Measurements from ENCODE around the gene BEGAIN. TPM values are rescaled to one million over a fixed set of nuclear protein-coding genes. Genes with fewer than 3 reads are reported as not detected.

BEGAIN gene
- total and polyA plus RNA-seq, 2 experiments from 2014 or later: not detected

DNA sequence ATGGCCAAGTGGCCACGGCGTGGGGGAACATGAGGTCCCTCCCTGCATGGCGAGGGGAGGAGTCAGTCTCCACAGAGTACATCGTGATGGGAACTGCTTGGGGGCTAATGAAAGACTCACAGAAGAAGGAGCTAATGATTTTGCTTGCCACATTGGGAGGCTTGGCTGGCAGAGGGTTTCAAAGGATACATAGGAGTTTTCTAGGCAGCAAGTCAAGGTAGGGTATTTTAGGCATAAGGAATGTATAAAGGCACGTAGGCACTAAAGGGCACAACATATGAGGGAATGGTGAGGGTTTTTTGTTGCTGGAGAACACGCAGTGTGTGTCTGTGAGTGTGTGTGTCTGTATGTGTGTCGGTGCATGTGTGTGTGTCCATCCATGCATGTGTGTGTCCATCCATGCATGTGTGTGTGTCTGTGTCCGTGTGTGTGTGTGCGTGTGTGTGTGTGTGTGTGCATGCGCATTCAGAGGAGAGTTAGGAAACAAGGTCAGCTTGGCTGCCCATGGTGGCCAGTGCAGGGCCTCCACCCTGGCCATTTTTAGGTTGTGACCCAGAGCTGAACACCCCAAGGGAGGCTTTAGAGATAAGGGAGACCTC is 84.5 kb downstream of the BEGAIN start:
- Histone ChIP-seq H3K4me1 (ENCODE audit: low read depth) (no peaks in the 10 kb centered on the region), H3K9me3 (ENCODE audit: low read depth) (no peaks in the 10 kb centered on the region), H3K36me3 (no peaks in the 10 kb centered on the region), H3K4me3 (no peak overlapping the region), H3K27me3 (no peaks in the 10 kb centered on the region), H3K27ac (no peak overlapping the region)
- TF ChIP-seq, protein P1, sequence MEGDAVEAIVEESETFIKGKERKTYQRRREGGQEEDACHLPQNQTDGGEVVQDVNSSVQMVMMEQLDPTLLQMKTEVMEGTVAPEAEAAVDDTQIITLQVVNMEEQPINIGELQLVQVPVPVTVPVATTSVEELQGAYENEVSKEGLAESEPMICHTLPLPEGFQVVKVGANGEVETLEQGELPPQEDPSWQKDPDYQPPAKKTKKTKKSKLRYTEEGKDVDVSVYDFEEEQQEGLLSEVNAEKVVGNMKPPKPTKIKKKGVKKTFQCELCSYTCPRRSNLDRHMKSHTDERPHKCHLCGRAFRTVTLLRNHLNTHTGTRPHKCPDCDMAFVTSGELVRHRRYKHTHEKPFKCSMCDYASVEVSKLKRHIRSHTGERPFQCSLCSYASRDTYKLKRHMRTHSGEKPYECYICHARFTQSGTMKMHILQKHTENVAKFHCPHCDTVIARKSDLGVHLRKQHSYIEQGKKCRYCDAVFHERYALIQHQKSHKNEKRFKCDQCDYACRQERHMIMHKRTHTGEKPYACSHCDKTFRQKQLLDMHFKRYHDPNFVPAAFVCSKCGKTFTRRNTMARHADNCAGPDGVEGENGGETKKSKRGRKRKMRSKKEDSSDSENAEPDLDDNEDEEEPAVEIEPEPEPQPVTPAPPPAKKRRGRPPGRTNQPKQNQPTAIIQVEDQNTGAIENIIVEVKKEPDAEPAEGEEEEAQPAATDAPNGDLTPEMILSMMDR (IDR thresholded peaks at IDR 0.05; ENCODE audit: low read depth, low read length): no peak
- DNase-seq (ENCODE audit: low read depth in 1 of 2, low spot score in 1 of 2): no peak

DNA sequence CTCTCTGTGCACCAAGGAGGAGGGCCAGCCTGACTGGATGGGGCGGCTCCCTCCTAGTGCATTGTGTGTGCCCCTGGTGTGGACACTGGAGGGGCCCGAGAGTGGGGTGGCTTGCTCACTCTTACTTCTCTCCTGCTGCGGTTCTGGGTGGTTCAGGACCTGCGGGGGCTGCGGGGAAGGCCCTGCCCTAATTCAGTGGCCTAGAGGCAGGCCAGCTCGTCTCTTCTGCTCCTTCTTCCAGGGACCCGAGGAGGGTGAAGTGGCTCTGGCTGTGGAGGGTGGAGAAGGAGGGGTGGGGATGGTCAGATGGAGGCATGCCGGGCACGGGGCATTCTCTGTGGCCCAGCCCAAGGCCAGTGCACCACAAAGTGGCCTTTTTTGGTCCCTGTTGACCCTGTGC is 87.1 kb downstream of the BEGAIN start:
- H3K27ac ChIP-seq: no peak overlapping the region
- no peaks in the 10 kb centered on the region for H3K36me3 ChIP-seq
- H3K9me3 ChIP-seq (ENCODE audit: low read depth): no peaks in the 10 kb centered on the region
- no peaks in the 10 kb centered on the region for H3K27me3 ChIP-seq
- no peak overlapping the region for H3K4me3 ChIP-seq
- TF ChIP-seq, protein P1 (IDR thresholded peaks at IDR 0.05; ENCODE audit: low read depth, low read length): no peak
- H3K4me1 ChIP-seq (ENCODE audit: low read depth): no peaks in the 10 kb centered on the region
- DNase-seq (ENCODE audit: low read depth in 1 of 2, low spot score in 1 of 2): no peak

DNA sequence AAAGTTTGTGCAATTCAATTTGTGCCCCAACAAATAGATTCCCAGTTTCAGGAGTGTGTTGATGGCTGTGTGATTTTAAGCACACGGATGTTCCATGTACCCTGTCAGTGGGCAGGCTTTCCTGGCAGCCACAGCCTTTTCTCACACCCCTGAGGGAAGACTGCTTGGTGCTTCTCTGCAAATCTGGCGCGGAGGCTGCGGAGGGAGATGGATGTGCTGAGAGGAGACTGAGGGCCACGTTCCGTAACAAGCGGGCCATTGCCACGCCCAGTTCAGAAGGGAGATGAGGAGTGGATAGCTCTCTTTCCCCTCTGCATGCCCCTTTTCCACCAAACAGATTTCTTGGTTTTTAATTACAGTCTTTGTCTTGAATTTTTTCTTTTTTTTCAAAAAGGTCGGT is 89.1 kb downstream of the BEGAIN start:
- H3K4me1 ChIP-seq (ENCODE audit: low read depth): no peaks in the 10 kb centered on the region
- H3K9me3 ChIP-seq (ENCODE audit: low read depth): no peaks in the 10 kb centered on the region
- H3K27ac ChIP-seq: no peak overlapping the region
- no peak overlapping the region for H3K4me3 ChIP-seq
- H3K36me3 ChIP-seq: no peaks in the 10 kb centered on the region
- DNase-seq (ENCODE audit: low read depth in 1 of 2, low spot score in 1 of 2): no peak
- TF ChIP-seq, protein P1 (IDR thresholded peaks at IDR 0.05; ENCODE audit: low read depth, low read length): no peak
- no peaks in the 10 kb centered on the region for H3K27me3 ChIP-seq

DNA sequence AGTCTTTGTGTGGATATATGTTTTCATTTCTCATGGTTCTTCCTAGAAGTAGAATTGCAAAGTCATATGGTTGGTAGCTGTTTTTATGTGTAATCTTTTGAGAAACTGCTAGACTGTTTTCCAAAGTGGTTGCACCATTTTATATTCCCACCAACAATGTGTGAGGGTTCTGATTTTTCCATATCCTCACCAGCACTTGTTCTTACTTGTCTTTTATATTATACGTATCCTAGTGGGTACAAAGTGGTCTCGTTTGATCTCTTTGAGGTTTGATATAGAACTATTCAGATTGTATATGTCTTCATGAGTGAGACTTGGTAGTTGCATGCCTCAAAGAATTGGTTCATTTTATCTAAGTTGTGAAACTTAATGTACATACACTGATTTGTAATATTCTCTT is 91.3 kb downstream of the BEGAIN start:
- TF ChIP-seq, protein P1 (IDR thresholded peaks at IDR 0.05; ENCODE audit: low read depth, low read length): no peak
- H3K27ac ChIP-seq: no peak overlapping the region
- H3K36me3 ChIP-seq: no peaks in the 10 kb centered on the region
- no peaks in the 10 kb centered on the region for H3K9me3 ChIP-seq (ENCODE audit: low read depth)
- DNase-seq (ENCODE audit: low read depth in 1 of 2, low spot score in 1 of 2): no peak
- H3K4me1 ChIP-seq (ENCODE audit: low read depth): no peaks in the 10 kb centered on the region
- H3K27me3 ChIP-seq: no peaks in the 10 kb centered on the region
- H3K4me3 ChIP-seq: no peak overlapping the region

DNA sequence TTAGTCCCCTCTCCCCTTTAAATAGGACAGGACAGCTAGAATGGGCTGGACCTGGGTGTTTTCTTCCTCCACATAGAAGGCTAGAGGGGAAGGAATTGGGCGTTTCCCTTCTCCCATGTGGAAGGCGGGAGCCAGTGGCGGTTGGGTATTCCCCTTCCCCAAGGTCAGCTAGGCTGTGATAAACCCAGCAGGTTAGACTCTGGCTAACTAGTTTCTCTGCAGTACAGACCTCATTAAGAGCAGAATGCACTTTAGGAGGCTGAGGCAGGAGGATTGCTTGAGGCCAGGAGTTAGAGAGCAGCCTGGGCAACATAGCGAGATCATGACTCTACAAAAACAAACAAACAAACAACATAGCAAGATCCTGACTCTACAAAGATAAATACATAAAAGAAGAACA is 92.6 kb downstream of the BEGAIN start:
- TF ChIP-seq, protein P1 (IDR thresholded peaks at IDR 0.05; ENCODE audit: low read depth, low read length): no peak
- no peaks in the 10 kb centered on the region for H3K36me3 ChIP-seq

More for the DNA sequence above, 92.6 kb downstream of the BEGAIN start:
- no peak for DNase-seq (ENCODE audit: low read depth in 1 of 2, low spot score in 1 of 2)
- H3K27me3 ChIP-seq: no peaks in the 10 kb centered on the region
- H3K4me1 ChIP-seq (ENCODE audit: low read depth): no peaks in the 10 kb centered on the region
- no peaks in the 10 kb centered on the region for H3K9me3 ChIP-seq (ENCODE audit: low read depth)
- no peak overlapping the region for H3K4me3 ChIP-seq
- no peak overlapping the region for H3K27ac ChIP-seq
